H1 (cell line): ENCODE results near the gene ZSWIM4.

Experiments used
- EP300 ChIP-seq, 2 experiments: IDR thresholded peaks; 1 replicate in 1 of 2; 2 replicates in 1 of 2; pipeline ENCODE4 v1.6.1; 2011 to 2012; ENCODE audit warnings: low read depth in 2 of 2, low read length in 2 of 2, mild to moderate bottlenecking in 2 of 2, borderline replicate concordance in 1 of 2, inconsistent platforms in 1 of 2, moderate library complexity in 1 of 2
- GTF2F1 ChIP-seq: IDR thresholded peaks from 2 replicates; pipeline ENCODE4 v1.6.1; 2012; ENCODE audit warnings: low read depth, low read length, improper control_type of control experiment, borderline replicate concordance
- KDM1A ChIP-seq: fragments of 200-600, 300-600 bp; sonication (generic); IDR thresholded peaks from 2 replicates; pipeline ENCODE4 v1.7.1; 2016; ENCODE audit warnings: mild to moderate bottlenecking, low read length, borderline replicate concordance
- MAFK ChIP-seq: IDR thresholded peaks from 2 replicates; pipeline ENCODE4 v1.6.1; 2012; ENCODE audit warnings: low read depth, mild to moderate bottlenecking, improper control_type of control experiment, low read length
- POLR2A ChIP-seq, 2 experiments: IDR thresholded peaks; 1 replicate in 1 of 2; 2 replicates in 1 of 2; pipeline ENCODE4 v1.6.1; 2011; ENCODE audit warnings: low read depth in 2 of 2, low read length in 2 of 2, mild to moderate bottlenecking in 2 of 2; ENCODE audit errors: control extremely low read depth in 1 of 2
- SIN3A ChIP-seq, 2 experiments: IDR thresholded peaks in 1 of 2; conservative IDR thresholded peaks in 1 of 2; 2 replicates each; pipeline ENCODE4 v1.6.1; 2011 to 2012; ENCODE audit warnings: low read length in 2 of 2, improper control_type of control experiment in 1 of 2, low read depth in 1 of 2, mild to moderate bottlenecking in 1 of 2
- SIX5 ChIP-seq: IDR thresholded peaks from 2 replicates; pipeline ENCODE4 v1.6.1; 2011; ENCODE audit warnings: mild to moderate bottlenecking, low read depth, low read length
- TAF1 ChIP-seq: IDR thresholded peaks from 2 replicates; pipeline ENCODE4 v1.6.1; 2011; ENCODE audit warnings: mild to moderate bottlenecking, low read depth, low read length
- TCF12 ChIP-seq: IDR thresholded peaks from 2 replicates; pipeline ENCODE4 v1.6.1; 2011; ENCODE audit warnings: low read depth, mild to moderate bottlenecking, low read length
- TEAD4 ChIP-seq: IDR thresholded peaks from 2 replicates; pipeline ENCODE4 v1.6.1; 2012; ENCODE audit warnings: low read depth, low read length, inconsistent platforms, mixed read lengths
- TF ChIP-seq, protein P1 (sequence below), 3 experiments: IDR thresholded peaks; 1 replicate in 2 of 3; 2 replicates in 1 of 3; pipeline versions ENCODE4 v1.5.1 to v1.6.1; 2011; ENCODE audit warnings: low read length in 3 of 3, mild to moderate bottlenecking in 3 of 3, inconsistent platforms in 2 of 3, low read depth in 1 of 3, moderate library complexity in 1 of 3; ENCODE audit not compliant: insufficient read depth in 1 of 3; ENCODE audit errors: control extremely low read depth in 1 of 3

GRCh38 chr19:13824703-13825102 lies 29.5 kb downstream of the ZSWIM4 start:
- TF ChIP-seq POLR2A (IDR thresholded peaks at IDR 0.05; ENCODE audit: control extremely low read depth in 1 of 2, low read depth in 2 of 2, low read length in 2 of 2) (no peak), EP300 (IDR thresholded peaks at IDR 0.05; ENCODE audit: borderline replicate concordance in 1 of 2, low read depth in 2 of 2, low read length in 2 of 2) (no peak), TEAD4 (no peak), MAFK (no peak), GTF2F1 (no peak), SIN3A (conservative IDR thresholded peaks at IDR 0.05 in 1 of 2, IDR thresholded peaks at IDR 0.05 in 1 of 2; ENCODE audit: low read depth in 1 of 2, low read length in 2 of 2) (no peak), TAF1 (no peak), SIX5 (no peak), KDM1A (no peak), TCF12 (no peak)
- TF ChIP-seq, protein P1, sequence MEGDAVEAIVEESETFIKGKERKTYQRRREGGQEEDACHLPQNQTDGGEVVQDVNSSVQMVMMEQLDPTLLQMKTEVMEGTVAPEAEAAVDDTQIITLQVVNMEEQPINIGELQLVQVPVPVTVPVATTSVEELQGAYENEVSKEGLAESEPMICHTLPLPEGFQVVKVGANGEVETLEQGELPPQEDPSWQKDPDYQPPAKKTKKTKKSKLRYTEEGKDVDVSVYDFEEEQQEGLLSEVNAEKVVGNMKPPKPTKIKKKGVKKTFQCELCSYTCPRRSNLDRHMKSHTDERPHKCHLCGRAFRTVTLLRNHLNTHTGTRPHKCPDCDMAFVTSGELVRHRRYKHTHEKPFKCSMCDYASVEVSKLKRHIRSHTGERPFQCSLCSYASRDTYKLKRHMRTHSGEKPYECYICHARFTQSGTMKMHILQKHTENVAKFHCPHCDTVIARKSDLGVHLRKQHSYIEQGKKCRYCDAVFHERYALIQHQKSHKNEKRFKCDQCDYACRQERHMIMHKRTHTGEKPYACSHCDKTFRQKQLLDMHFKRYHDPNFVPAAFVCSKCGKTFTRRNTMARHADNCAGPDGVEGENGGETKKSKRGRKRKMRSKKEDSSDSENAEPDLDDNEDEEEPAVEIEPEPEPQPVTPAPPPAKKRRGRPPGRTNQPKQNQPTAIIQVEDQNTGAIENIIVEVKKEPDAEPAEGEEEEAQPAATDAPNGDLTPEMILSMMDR (IDR thresholded peaks at IDR 0.05; ENCODE audit: control extremely low read depth in 1 of 3, insufficient read depth in 1 of 3, low read depth in 1 of 3, low read length in 3 of 3) = no peak
